HG02759 (cell line): ENCODE measurements around the gene NSG1.

Experiments
- ATAC-seq: cut with Tn5 transposase; IDR thresholded peaks from one replicate; pipeline ENCODE4 v1.9.1; 2021; ENCODE audit warnings: mild to moderate bottlenecking, moderate library complexity; ENCODE audit not compliant: unreplicated experiment

NSG1 gene

DNA sequence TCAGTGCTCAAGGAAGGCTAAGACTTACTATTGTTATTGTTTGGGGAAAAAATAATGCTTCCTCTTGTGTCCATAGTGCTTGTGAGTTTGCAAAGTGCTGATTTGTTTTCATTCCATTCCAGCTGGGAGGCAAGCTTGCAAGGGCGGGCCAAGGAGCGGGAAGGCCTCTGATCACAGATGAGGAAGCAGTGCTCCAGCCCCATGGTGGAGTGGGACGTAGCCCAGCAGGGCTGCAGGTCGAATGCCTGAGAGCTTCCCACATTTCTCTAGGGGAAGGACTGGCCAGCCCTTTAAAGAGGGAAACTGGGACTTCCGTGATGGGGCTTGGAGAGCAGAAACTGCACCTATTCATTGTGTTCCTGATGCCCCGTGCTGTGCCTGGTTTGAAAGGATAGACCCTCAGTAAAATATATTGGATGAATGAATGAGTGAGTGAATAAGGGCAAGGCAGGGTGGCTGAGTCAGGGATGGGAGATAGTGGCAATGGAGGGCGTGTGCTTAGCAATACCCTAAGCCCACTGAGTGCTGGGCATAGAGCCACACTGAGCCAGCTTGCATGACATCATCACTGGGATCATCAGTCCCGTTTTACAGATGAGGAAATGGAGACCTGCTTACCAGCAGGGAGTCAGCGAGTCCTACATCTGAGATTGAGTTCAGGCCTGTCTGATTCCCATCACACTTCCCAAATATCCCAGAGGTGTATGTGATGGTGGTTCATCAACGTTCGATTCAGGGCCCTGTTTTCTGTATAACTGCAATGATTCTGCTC, 17.9 kb upstream of the NSG1 start:
- ATAC-seq = no peak

DNA sequence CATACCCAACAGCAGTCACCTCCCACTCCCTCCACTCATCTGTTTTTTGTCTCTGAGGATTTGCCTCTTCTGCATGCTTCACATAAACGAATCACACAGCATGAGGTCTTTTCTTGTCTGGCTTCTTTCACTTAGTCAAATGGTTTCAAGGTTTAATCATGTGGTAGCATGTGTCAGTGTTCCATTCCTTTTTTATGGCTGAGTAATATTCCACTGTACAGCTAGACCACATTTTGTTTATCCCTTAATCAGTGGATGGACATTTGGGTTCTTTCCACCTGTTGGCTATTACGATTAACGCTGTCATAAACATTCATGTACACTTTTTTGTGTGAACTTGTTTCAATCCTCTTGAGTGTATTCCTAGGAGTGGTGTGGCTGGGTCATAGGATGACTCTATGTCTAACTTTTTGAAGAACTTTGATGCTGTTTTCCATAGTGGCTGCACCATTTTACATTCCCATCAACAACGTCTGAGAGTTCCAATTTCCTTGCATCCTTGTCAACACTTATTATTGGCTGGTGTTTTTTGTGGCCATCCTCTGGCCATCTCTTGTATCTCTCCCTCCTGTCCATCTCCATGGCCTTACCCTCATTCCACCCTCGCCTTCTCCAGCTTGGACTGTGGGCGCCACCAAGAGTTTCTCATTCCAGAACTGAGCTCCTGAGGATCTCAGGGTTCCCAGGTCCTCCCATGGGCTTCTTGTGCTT, 12.4 kb upstream of the NSG1 start:
- ATAC-seq = no peak

GRCh38 chr4:4376074-4376473, 10.8 kb upstream of the NSG1 start:
- no peak for ATAC-seq

- ATAC-seq = no peak
Observed at GRCh38 chr4:4377191-4377590, 9.7 kb upstream of the NSG1 start.

DNA sequence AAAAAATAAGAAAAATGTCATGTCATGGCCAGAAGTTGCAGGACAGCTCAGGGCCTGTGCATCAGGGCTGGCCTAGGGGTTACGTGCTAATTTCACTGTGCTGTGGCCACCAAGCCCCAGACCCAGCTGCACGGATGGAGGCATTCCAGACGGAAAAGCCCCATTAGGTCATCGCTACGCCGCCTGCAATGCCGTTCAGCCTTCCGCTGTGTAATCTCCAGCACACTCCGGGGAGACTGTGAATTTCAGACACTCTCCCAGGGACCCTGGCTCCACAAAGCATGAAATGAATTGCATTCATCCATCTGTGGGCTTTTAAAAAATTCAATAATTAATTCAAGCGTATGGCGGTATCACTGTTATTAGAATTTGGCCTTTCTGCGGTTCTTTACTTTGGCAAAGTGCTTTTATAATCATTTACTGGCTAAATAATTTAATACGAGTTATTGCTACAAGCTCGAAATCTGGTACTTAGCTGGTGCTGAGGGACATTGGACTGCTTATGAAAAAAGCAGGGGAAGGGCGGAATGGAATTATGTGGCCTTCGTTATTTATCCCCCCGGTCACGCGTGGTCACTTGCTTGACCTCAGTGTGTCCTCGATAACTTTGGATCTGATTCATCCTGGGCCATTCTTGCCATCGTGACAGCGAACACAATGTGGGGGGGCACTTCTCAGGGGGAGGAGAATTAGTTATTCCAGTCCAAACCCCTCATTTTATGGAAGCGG, 9.0 kb upstream of the NSG1 start:
- ATAC-seq = no peak

DNA sequence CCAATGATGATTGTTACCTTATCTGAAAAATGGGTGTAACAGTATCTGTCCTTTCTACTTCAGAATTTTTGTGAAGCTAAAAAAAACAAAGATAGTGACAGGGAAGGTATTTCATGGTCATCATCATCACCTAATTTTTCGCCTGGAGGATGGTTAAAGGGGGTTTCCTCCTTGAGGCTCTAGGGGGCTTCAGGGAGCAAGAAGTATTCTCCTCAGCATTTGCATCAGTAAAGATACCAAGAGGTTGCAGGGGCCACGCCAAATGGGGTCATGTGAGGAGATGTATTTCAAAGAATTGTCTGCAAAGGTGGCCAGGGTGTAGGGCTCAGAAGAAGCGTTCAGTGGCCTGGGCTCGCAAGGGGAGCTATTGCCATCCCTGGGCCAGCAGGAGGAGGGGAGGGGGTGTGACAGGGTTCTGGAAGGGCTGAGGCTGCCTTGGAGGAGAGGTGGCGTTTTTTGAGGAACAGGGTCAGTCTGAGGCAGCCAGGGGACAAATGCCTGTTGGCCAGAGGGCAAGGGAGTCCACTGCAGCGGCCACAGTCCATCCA, 7.3 kb upstream of the NSG1 start:
- no peak for ATAC-seq

DNA sequence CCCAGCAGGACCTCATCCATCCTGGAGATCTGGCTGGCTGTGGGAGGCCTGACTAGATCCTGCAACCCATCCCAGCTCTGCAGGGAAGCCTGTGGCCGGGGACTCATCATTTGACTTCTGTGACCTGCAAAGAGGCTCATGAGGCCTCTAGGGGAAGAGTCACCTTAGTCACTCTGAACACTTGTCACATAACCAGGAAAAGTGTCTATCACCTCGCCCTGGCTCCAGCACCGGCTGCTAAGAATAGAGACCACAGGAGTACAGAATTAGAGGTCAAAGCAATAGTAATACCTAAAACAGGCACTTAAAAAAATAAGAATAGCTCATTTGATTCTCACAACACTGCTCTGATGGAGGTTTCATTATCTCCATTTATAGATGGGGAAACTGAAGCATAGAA, 3.8 kb upstream of the NSG1 start:
- ATAC-seq = no peak

- no peak for ATAC-seq
Observed at GRCh38 chr4:4384837-4385236, 2.1 kb upstream of the NSG1 start.

GRCh38 chr4:4385729-4386295, 1.1 kb upstream of the NSG1 start:
- no peak for ATAC-seq

DNA sequence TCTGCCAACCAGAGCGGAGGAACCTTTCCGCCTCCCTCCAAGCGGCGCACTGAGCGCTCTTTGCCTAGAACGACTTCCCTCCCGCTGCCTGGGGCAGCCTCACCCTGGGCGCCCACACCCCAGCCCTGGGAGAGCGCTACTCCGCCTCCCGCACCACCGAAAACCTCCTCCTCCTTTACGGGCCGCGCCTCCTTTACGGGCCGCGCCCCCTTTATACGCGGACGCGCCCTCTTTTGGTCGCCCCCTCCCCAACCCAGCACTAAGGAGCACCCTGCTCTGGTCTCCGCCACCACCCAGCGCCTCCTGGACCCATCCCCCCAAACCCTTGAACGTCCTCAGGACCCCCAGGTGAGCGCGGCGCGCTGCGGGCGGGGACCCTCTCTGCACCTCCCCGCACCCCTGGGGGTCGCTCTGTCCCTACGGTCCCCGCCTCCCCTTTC, 586 bp upstream of the NSG1 start:
- no peak for ATAC-seq

GRCh38 chr4:4387531-4388310, 819 bp downstream of the NSG1 start:
- ATAC-seq = no peak

DNA sequence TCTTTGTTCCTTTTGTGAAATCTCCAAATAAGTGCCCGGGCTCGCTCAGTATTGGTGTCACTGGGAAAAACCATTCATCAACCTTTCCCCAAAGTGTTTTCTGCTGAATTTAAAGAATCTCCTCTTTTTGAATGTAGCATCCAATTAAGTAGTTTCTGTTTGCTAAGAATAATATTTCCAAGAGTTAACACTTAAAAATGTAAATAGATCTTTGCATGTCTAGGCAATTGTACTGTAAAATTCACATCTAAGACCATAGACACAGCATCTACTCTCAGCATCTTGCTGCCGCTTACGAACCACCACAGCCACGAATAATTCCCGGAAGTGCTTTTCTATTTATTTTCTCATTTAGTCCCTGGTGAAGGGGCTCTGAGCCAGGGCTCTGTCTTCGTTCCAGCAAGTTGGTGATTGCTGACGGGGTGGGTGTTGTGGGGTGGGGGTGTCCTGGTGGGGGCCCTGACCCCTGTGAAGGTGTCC, 1.4 kb downstream of the NSG1 start:
- ATAC-seq = no peak

- ATAC-seq = no peak
Observed at GRCh38 chr4:4388836-4389575, 2.1 kb downstream of the NSG1 start.

- no peak for ATAC-seq
Observed at GRCh38 chr4:4390046-4390445, 3.1 kb downstream of the NSG1 start.

DNA sequence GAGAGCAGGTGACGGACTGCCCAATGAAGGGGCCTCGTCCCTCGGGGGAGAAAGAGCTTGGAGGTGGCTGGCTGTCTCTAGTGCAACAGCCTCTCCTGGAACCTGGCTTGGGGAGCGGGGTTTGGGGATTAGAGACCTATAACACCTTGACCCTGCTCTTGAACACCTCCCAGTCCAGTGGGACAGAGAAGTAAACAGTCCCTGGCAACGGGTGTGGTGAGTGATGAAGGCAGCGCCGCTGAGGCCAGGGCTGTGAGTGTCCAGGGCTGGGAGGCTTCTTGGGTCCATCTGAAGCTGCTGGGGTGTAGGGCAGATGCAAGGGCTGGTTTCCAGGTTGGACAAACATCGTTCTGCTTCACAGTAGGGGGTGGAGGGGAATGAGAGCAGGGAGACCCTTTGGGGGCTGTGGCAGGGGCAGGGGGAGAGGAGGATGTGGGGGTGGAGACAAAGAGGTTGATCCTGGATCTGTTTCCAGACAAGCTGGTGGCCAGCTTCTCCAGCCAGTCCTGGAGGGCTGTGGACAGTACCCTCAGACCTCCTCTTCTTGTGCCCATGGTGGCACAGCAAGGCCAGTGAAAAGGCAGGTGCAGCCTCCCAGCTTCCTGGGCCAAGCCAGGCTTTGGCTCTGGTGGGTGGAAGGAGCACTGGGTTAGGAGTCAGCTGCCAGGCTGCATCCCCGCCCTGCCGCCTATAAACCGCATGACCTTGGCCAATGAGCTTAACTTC, 3.8 kb downstream of the NSG1 start:
- no peak for ATAC-seq

DNA sequence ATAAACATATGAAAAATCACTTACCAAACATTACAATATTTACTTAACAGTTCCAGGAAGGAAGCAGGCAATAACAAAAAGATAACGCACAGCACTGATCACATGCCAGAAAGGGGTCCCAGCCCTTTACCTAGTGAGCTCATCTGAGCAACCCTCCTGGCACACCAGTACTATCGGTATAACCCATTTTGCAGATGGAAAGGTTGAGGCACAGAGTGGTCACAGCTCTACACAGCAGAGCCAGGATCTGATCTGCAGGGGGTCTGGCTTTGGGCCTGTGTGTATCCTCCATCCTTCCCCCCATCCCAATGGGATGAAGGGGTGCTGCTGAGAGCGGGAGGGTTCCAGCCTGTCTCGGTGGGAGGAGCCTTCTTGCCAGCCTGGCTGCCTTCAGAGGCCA, 5.0 kb downstream of the NSG1 start:
- no peak for ATAC-seq

GRCh38 chr4:4392501-4393183, 5.7 kb downstream of the NSG1 start:
- ATAC-seq = no peak

DNA sequence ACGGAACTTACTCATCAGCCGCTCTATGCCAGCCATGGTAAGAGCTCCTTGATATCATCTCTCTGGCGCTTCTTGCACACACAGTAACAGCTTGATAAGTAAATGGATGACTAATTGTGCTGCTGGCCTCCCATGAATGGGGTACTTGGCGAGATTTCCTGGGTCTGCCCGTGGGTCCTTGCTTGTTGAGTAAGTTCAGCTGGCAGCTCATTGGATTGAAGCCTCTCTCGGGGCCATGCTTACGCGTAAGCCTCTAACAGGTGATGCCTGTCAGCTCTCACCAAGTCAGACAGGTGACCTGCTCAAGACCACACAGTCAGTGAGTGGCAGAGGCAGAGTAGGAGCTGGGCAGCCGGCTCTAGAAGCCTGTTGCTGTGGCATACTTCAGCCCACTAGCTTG, 7.7 kb downstream of the NSG1 start:
- no peak for ATAC-seq
